ENCODE measurements around the gene STK17B. TPM values are rescaled to one million over a fixed set of nuclear protein-coding genes. Genes with fewer than 3 reads are reported as not detected.

The STK17B gene
- total RNA-seq, 1 donor: 43.6 TPM

DNA sequence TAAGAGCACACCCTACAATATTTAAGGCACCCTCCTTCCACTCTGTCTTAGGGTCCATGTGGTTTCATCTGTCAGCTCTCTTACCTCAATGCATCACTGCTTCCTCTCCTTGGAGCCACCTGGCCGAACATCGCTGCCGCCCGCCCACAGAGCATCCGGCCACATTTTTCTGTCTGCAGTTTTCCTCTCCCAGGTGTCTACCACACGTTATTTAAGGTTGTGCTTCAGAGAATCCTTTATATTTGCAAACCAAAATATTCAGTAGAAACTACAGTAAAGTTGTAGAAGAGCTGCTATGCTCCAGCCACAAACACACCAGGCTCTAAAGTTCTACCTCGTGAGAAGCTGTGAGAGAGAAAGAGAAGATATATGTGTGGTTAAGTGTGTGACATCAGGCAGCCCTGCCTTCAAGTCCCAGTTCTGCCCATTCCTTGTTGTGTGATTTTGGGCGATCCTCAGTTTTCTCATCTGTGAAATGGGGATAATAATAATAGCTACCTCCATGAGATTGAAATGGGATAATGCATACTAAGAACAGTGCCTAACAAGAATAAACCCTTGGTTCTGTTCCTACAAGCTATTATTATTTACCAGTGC, 4.9 kb upstream of the STK17B start:
- H3K4me3 ChIP-seq (ENCODE audit: low read depth, low read length): no peak overlapping the region
- TF ChIP-seq, protein P1, sequence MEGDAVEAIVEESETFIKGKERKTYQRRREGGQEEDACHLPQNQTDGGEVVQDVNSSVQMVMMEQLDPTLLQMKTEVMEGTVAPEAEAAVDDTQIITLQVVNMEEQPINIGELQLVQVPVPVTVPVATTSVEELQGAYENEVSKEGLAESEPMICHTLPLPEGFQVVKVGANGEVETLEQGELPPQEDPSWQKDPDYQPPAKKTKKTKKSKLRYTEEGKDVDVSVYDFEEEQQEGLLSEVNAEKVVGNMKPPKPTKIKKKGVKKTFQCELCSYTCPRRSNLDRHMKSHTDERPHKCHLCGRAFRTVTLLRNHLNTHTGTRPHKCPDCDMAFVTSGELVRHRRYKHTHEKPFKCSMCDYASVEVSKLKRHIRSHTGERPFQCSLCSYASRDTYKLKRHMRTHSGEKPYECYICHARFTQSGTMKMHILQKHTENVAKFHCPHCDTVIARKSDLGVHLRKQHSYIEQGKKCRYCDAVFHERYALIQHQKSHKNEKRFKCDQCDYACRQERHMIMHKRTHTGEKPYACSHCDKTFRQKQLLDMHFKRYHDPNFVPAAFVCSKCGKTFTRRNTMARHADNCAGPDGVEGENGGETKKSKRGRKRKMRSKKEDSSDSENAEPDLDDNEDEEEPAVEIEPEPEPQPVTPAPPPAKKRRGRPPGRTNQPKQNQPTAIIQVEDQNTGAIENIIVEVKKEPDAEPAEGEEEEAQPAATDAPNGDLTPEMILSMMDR (IDR thresholded peaks at IDR 0.05; ENCODE audit: insufficient read depth, low read depth, low read length): no peak
- no peak for DNase-seq (ENCODE audit: low read depth)

DNA sequence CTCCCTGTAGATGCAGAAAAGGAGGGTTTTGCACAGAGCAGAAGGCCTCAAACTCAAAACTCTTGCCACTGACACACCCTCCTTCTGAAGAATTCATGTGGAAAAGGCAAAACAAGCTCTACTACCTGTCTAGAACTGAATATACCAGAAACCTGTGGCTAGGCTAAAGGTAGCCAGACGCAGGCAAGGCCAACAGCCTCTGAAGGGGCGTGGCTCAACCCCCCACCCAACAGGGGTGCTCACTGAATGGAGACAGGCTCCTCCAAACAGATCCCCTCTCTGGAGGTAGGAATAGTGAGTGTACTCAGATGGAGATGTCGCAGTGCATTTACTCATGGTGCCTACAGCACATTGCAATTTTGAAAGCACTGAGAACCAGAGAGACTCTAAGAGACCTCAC, 3.0 kb upstream of the STK17B start:
- DNase-seq (ENCODE audit: low read depth): no peak
- TF ChIP-seq, protein P1 (IDR thresholded peaks at IDR 0.05; ENCODE audit: insufficient read depth, low read depth, low read length): no peak
- no peak overlapping the region for H3K4me3 ChIP-seq (ENCODE audit: low read depth, low read length)

DNA sequence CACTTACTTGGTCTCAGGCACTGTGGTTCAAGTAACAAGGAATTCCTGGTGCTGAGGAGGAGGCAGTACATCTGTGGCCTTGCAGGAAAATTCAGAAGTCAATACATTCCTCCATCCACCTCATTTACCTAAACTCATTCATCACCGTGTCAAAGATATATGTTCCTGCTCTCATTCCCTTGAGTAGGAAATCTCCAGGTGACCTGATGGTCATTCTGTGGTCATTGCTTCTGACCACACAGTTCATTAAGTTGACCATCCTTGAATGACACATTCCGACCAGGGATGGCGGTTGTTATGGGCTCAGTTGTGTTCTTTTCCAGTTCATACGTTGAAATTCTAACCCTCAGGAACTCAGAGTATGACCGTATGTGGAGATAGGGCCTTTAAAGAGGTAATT, 2.1 kb upstream of the STK17B start:
- no peak overlapping the region for H3K4me3 ChIP-seq (ENCODE audit: low read depth, low read length)
- no peak for DNase-seq (ENCODE audit: low read depth)
- TF ChIP-seq, protein P1 (IDR thresholded peaks at IDR 0.05; ENCODE audit: insufficient read depth, low read depth, low read length): no peak

DNA sequence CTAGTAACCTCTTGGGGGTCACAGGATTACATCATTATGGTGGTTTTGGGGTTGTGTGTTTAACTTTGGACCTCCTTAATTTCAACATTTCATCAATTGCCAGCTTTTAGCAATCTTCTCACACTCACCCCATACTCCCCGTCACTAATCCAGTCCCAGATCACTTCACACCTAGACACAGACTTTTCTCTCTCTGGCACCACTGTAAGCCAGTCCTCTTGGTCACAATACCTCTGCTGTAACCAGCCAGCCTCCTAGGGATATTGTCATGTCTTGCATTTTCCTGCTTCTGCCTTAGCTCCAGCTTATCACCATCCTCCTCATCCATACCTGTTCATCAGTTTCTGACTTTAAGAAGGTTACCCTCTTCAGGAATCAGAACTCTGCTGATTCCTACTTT, 1.6 kb upstream of the STK17B start:
- no peak overlapping the region for H3K4me3 ChIP-seq (ENCODE audit: low read depth, low read length)
- DNase-seq (ENCODE audit: low read depth): no peak
- TF ChIP-seq, protein P1 (IDR thresholded peaks at IDR 0.05; ENCODE audit: insufficient read depth, low read depth, low read length): no peak

DNA sequence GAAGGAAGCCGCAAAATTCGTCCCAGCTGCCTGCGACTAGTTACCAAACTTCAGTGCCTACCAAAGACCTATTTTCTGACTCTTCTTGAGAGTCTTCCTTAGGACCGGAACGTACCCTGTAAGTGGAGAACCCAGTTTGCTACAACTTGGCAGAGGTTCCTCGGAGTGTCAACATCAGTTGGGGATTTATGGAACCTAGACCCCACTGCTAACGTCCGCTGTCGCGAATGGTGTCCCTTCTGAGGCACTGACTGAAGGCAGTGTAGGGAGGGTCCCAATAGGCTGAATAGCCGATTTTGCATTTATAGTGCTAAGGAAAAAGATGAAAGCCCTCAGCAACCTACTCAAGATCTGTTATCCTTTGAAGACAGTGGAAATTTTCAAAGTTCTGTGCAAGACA, 568 bp upstream of the STK17B start:
- DNase-seq (ENCODE audit: low read depth): peak; percentile 13
- TF ChIP-seq, protein P1 (IDR thresholded peaks at IDR 0.05; ENCODE audit: insufficient read depth, low read depth, low read length): no peak
- H3K4me3 ChIP-seq (ENCODE audit: low read depth, low read length): peak overlapping the region; percentile 70

DNA sequence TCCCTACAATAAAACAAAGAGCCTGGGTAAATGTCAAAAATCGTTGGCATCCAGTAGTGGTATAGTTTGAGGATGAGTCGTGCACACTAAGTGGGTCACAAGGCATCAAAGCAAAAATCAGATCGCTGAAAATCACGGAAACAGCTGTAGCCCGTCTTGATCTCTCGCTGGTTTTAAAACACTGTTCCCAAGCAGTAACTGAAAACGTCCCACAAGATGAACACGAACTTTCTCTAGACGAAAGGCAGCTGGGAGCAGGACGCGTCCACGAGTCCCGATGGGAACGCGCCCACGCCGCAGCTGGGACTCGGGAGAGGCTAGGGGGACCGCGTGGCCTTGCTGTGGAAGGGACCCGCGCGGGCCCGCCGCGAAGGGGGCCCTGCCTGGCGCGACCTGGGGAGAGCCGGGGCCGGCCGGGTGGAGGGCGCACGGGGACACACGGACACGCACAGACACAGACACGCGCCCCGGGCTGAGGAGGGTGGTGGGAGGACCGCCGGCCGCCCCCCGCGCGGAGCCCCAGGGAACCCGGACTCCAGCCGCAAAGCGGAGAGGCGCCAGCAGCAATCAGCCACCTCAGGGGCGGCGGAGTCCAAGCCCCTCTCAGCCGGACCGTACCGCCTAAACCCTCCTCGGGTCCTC, 651 bp downstream of the STK17B start:
- DNase-seq (ENCODE audit: low read depth): peak; percentile 71
- TF ChIP-seq, protein P1 (IDR thresholded peaks at IDR 0.05; ENCODE audit: insufficient read depth, low read depth, low read length): no peak
- H3K4me3 ChIP-seq (ENCODE audit: low read depth, low read length): peak overlapping the region; percentile 98
